Astrocyte of the spinal cord (primary cell): ENCODE measurements around the gene ARMCX1.
"Not testable (repeated sequence)": the region's sequence is repeated elsewhere in the genome, so short reads cannot be mapped to it uniquely, and the experiment has no call there.

Source experiments
- DNase-seq: peaks from one replicate; pipeline ENCODE4 v3.0.0; 2011; ENCODE audit warnings: low read depth, low spot score
- H3K4me3 ChIP-seq: 2 replicates; pipeline ENCODE4 v1.5.1; 2011; ENCODE audit warnings: low read depth, mild to moderate bottlenecking, low read length, moderate library complexity
- in situ Hi-C: cut with HindIII; loops from 2 replicates; pipeline ENCODE4 v1.10.0; 2017; ENCODE audit warnings: low sequenced_read_pairs
- TF ChIP-seq, protein P1 (sequence below): IDR thresholded peaks from 2 replicates; pipeline ENCODE4 v1.5.1; 2012; ENCODE audit warnings: low read depth, mild to moderate bottlenecking, low read length, inconsistent platforms

The ARMCX1 gene

DNA sequence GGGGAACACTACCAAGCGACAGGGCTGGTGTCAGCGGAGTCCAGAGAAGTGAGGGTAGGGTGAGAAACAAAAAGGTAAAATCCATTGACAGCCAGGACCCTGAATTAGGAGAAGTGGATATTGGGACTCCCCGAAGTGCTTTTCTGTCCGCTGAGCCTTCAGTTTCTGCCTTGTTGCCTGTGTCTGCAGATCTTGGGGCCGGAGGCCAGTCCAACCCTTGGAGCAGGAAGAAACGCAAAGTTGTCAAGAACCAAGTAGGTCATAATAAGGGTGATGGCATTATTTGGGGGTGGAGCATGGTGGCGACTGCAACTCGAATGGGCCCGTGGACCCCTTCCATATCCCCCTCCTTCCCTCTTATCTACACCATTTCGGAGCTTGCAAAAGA is 1.0 kb downstream of the ARMCX1 start:
- in situ Hi-C loops = no loop called here
- H3K4me3 ChIP-seq = peak overlapping the region; percentile 60
- DNase-seq = peak; percentile 3
- TF ChIP-seq, protein P1, sequence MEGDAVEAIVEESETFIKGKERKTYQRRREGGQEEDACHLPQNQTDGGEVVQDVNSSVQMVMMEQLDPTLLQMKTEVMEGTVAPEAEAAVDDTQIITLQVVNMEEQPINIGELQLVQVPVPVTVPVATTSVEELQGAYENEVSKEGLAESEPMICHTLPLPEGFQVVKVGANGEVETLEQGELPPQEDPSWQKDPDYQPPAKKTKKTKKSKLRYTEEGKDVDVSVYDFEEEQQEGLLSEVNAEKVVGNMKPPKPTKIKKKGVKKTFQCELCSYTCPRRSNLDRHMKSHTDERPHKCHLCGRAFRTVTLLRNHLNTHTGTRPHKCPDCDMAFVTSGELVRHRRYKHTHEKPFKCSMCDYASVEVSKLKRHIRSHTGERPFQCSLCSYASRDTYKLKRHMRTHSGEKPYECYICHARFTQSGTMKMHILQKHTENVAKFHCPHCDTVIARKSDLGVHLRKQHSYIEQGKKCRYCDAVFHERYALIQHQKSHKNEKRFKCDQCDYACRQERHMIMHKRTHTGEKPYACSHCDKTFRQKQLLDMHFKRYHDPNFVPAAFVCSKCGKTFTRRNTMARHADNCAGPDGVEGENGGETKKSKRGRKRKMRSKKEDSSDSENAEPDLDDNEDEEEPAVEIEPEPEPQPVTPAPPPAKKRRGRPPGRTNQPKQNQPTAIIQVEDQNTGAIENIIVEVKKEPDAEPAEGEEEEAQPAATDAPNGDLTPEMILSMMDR = no peak

- TF ChIP-seq, protein P1 = no peak
- no peak for DNase-seq
- in situ Hi-C loops = no loop called here
- no peak overlapping the region for H3K4me3 ChIP-seq
These were observed 2.4 kb downstream of the ARMCX1 start for GRCh38 chrX:101552714-101553113.

GRCh38 chrX:101564651-101565050 is 14.3 kb downstream of the ARMCX1 start:
- in situ Hi-C loops = no loop called here
- TF ChIP-seq, protein P1 = no peak
- H3K4me3 ChIP-seq = no peak overlapping the region
- no peak for DNase-seq

DNA sequence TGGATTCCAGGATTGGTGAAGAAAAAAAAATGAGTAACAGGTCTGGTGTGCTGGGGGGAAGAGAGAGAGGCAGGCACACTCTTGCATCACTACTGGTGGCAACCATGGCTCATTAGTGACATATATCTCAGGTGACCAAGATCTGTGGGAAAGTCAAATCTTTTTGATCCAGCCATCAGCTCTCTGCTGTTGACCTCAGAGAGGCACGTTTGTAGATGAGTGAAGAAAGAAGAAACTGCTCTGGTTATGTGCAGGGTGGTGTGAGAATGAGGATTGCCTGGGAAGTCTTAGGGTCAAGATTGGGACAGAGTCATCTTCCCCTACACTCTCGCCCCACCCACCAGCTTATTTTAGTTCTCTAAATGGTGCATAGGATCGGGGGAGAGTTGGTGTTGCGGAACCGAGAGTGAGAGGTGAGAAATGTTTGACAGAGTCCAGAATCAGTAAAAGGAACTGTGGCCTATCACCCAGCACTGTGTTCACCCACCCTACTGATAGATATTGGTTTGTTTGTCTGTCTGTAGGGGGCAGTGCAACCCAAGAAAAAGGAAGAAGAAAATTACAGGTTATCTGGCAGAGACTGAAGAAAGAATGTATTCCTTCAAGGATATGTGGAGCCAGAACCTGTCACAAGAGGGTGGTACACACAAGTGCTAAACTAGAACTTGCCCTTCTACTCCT is 45.5 kb downstream of the ARMCX1 start:
- in situ Hi-C loops = no loop called here
- TF ChIP-seq, protein P1 = peak; percentile 45
- DNase-seq = peak; percentile 74
- H3K4me3 ChIP-seq = no peak overlapping the region

GRCh38 chrX:101599592-101599991 is 49.2 kb downstream of the ARMCX1 start:
- H3K4me3 ChIP-seq, in situ Hi-C loops, DNase-seq: not testable (repeated sequence)

DNA sequence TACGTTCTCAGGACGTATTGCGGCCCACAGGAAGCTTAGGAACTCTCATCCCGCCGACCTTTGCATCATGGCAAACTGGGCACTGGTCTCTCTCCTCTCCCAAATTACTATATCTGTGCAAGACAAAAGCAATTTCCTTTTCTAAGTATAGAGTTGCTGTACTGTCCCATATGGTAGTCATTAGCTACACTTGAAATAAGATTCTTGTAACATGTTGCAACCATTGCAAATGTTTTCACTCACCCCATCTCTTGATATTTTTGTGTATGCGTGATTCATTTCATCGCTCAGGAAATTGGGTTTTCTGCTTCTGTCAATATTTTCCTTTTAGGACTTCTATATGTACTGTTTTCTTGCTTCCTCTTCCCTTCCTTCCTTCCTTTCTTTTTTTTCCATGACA is 51.7 kb downstream of the ARMCX1 start:
- DNase-seq = no peak
- in situ Hi-C loops = no loop called here
- TF ChIP-seq, protein P1 = no peak
- no peak overlapping the region for H3K4me3 ChIP-seq
